MCF 10A (cell line): ENCODE measurements around the gene RPS6KA1. TPM values are rescaled to one million over a fixed set of nuclear protein-coding genes. Genes with fewer than 3 reads are reported as not detected.

Experiments
- BruUV-seq: library from RNA; stranded (reverse); fragments of 400-500 nt; replicated peaks from 2 replicates; lab custom pipeline; 2021; lab: Mats Ljungman, UMichigan
- CTCF ChIA-PET: fragments of 300-600 bp; sonication (Branson Sonifier 250); formaldehyde crosslinking; extraction: SDS; loops from one replicate; lab custom pipeline; 2021; ENCODE audit warnings: antibody characterized with exemption, inconsistent platforms; lab: Yijun Ruan, JAX
- POLR2A ChIA-PET: fragments of 300-600, 350-650 bp; sonication (Branson Sonifier 250); formaldehyde crosslinking; extraction: SDS; loops from one replicate; lab custom pipeline; 2020; ENCODE audit warnings: antibody characterized with exemption, inconsistent platforms; lab: Yijun Ruan, JAX
- DNase-seq: peaks from one replicate; pipeline ENCODE4 v3.0.0-alpha.2; 2018; ENCODE audit not compliant: unreplicated experiment
- H3K27ac Mint-ChIP-seq: one replicate; pipeline ENCODE4 v1.8.0; 2022; ENCODE audit warnings: mild to moderate bottlenecking, low read depth, mixed read lengths; ENCODE audit not compliant: unreplicated experiment
- H3K27me3 Mint-ChIP-seq: one replicate; pipeline ENCODE4 v1.8.0; 2022; ENCODE audit warnings: mixed read lengths; ENCODE audit not compliant: insufficient read depth, unreplicated experiment
- H3K36me3 Mint-ChIP-seq: one replicate; pipeline ENCODE4 v1.8.0; 2022; ENCODE audit warnings: mild to moderate bottlenecking, moderate library complexity, mixed read lengths; ENCODE audit not compliant: insufficient read depth, unreplicated experiment
- H3K4me1 Mint-ChIP-seq: one replicate; pipeline ENCODE4 v1.8.0; 2022; ENCODE audit warnings: mixed read lengths; ENCODE audit not compliant: insufficient read depth, unreplicated experiment
- H3K4me3 Mint-ChIP-seq: one replicate; pipeline ENCODE4 v1.8.0; 2022; ENCODE audit warnings: mild to moderate bottlenecking, moderate library complexity, mixed read lengths; ENCODE audit not compliant: unreplicated experiment
- H3K9me3 Mint-ChIP-seq: one replicate; pipeline ENCODE4 v1.8.0; 2022; ENCODE audit warnings: mixed read lengths; ENCODE audit not compliant: unreplicated experiment
- CTCF ChIP-seq: fragments of 200-600 bp; IDR thresholded peaks from one replicate; pipeline ENCODE4 v1.8.0; 2022; ENCODE audit warnings: antibody characterized with exemption, mild to moderate bottlenecking; ENCODE audit not compliant: unreplicated experiment
- intact Hi-C: fragments of 100-400 bp; cut with micrococcal nuclease; formaldehyde crosslinking; loops from 2 replicates; pipeline ENCODE4 v1.14.1; 2022
- total RNA-seq: library from RNA; stranded (reverse); gene quantifications from 2 replicates; pipeline ENCODE4 v1.2.3, GENCODE V29; 2022

RPS6KA1 gene
- total RNA-seq, 1 experiment from 2014 or later: 43.9 TPM

GRCh38 chr1:26602378-26602959 is 72.9 kb downstream of the RPS6KA1 start:
- H3K4me3 Mint-ChIP-seq: no peak overlapping the region
- H3K27me3 Mint-ChIP-seq: peaks cover 28% of the 10 kb centered on the region
- ChIA-PET POLR2A (interaction anchor here (0.6 to 3.8 kb wide), 13 partner anchors 12 to 259 kb away, joined by 3 to 55 read pairs (median 3); partner anchors contain the start of gene PIGV), CTCF (interaction anchor here (0.5 to 11.0 kb wide), 45 partner anchors 10 to 365 kb away, joined by 3 to 184 read pairs (median 4); partner anchors contain the start of genes PIGV and SFN)
- peak; percentile 77 for TF ChIP-seq CTCF
- H3K4me1 Mint-ChIP-seq: no peaks in the 10 kb centered on the region
- DNase-seq: peak; percentile 77
- H3K27ac Mint-ChIP-seq: no peak overlapping the region
- no TSS peak for BruUV-seq
- H3K9me3 Mint-ChIP-seq: no peaks in the 10 kb centered on the region
- intact Hi-C loops: loop anchor here (1.0 to 2.0 kb wide), 7 partner anchors 75 to 276 kb away; no protein-coding TSS in a partner anchor
- no peaks in the 10 kb centered on the region for H3K36me3 Mint-ChIP-seq

GRCh38 chr1:26603856-26604255 is 74.3 kb downstream of the RPS6KA1 start:
- H3K27ac Mint-ChIP-seq: no peak overlapping the region
- H3K36me3 Mint-ChIP-seq: no peaks in the 10 kb centered on the region
- peaks cover 28% of the 10 kb centered on the region for H3K27me3 Mint-ChIP-seq
- H3K4me1 Mint-ChIP-seq: no peaks in the 10 kb centered on the region
- DNase-seq: no peak
- no peak for TF ChIP-seq CTCF
- ChIA-PET CTCF (interaction anchor here (0.6 to 11.0 kb wide), 11 partner anchors 35 to 207 kb away, joined by 3 to 184 read pairs (median 3); partner anchors contain the start of gene PIGV), POLR2A (interaction anchor here (1.4 to 3.8 kb wide), 3 partner anchors 73 to 185 kb away, joined by 8 to 55 read pairs (median 26); partner anchors contain the start of gene PIGV)
- intact Hi-C loops: loop anchor here (2.0 kb wide), 1 partner anchor 103 kb away; no protein-coding TSS in a partner anchor
- no peak overlapping the region for H3K4me3 Mint-ChIP-seq
- H3K9me3 Mint-ChIP-seq: no peaks in the 10 kb centered on the region
- no TSS peak for BruUV-seq

GRCh38 chr1:26607186-26607585 is 77.6 kb downstream of the RPS6KA1 start:
- Mint-ChIP-seq H3K27ac (no peak overlapping the region), H3K9me3 (no peaks in the 10 kb centered on the region), H3K4me1 (no peaks in the 10 kb centered on the region), H3K27me3 (peaks cover 28% of the 10 kb centered on the region), H3K36me3 (no peaks in the 10 kb centered on the region), H3K4me3 (no peak overlapping the region)
- no TSS peak for BruUV-seq
- TF ChIP-seq CTCF: no peak
- ChIA-PET CTCF (interaction anchor here (0.5 to 11.0 kb wide), 5 partner anchors 10 to 931 kb away, joined by 3 to 184 read pairs (median 3); partner anchors contain the start of gene PIGV), POLR2A (interaction anchor here (1.0 to 1.6 kb wide), 2 partner anchors 70 to 182 kb away, joined by 5 read pairs; no protein-coding TSS in a partner anchor)
- intact Hi-C loops: no loop called here
- DNase-seq: peak; percentile 14

- peaks cover 21% of the 10 kb centered on the region for H3K27me3 Mint-ChIP-seq
- H3K36me3 Mint-ChIP-seq: no peaks in the 10 kb centered on the region
- H3K9me3 Mint-ChIP-seq: no peaks in the 10 kb centered on the region
- no peak overlapping the region for H3K4me3 Mint-ChIP-seq
- H3K4me1 Mint-ChIP-seq: no peaks in the 10 kb centered on the region
- BruUV-seq: no TSS peak
- DNase-seq: no peak
- no peak overlapping the region for H3K27ac Mint-ChIP-seq
- intact Hi-C loops: no loop called here
- no peak for TF ChIP-seq CTCF
- ChIA-PET POLR2A (interaction anchor here (0.6 kb wide), 1 partner anchor 109 kb away, joined by 4 read pairs; no protein-coding TSS in a partner anchor), CTCF (interaction anchor here (0.6 to 1.6 kb wide), 8 partner anchors 9 to 217 kb away, joined by 3 to 7 read pairs (median 4); partner anchors contain the start of gene ZDHHC18)
Measured at GRCh38 chr1:26608895-26609294, 79.3 kb downstream of the RPS6KA1 start.
